Fibroblast of lung (primary cell): ENCODE measurements around the gene SORCS2. TPM values are rescaled to one million over a fixed set of nuclear protein-coding genes. Genes with fewer than 3 reads are reported as not detected.

ENCODE experiments used
- DNase-seq, 2 donors: peaks; one replicate each; pipeline versions ENCODE4 v3.0.0 to v3.0.0-alpha.2; 2010; ENCODE audit warnings: low read depth in 2 of 2
- H2AFZ ChIP-seq: 2 replicates; pipeline ENCODE4 v1.5.1; 2012; ENCODE audit warnings: low read length, control low read depth, inconsistent platforms
- H3K27ac ChIP-seq: 2 replicates; pipeline ENCODE4 v1.5.1; 2011; ENCODE audit warnings: low read length, control low read depth; ENCODE audit not compliant: insufficient read depth
- H3K27me3 ChIP-seq: 2 replicates; pipeline ENCODE4 v1.5.1; 2011; ENCODE audit warnings: mild to moderate bottlenecking, low read length; ENCODE audit not compliant: control insufficient read depth, insufficient read depth
- H3K36me3 ChIP-seq: 2 replicates; pipeline ENCODE4 v1.5.1; 2011; ENCODE audit warnings: low read length; ENCODE audit not compliant: control insufficient read depth, insufficient read depth
- H3K4me1 ChIP-seq: 2 replicates; pipeline ENCODE4 v1.5.1; 2011; ENCODE audit warnings: low read length; ENCODE audit not compliant: control insufficient read depth, insufficient read depth; ENCODE audit errors: extremely low read depth
- H3K4me2 ChIP-seq: 2 replicates; pipeline ENCODE4 v1.5.1; 2011; ENCODE audit warnings: low read length, control low read depth; ENCODE audit not compliant: insufficient read depth; ENCODE audit errors: extremely low read depth
- H3K4me3 ChIP-seq, 4 experiments: fragments of 200-600 bp in 1 of 4; sonication (generic) in 1 of 4; replicated peaks in 1 of 4; 2 replicates each; pipeline ENCODE4 v1.5.1; 2011 to 2016; ENCODE audit warnings: low read length in 4 of 4, low read depth in 3 of 4, mild to moderate bottlenecking in 3 of 4, control low read depth in 2 of 4, inconsistent platforms in 1 of 4, mixed read lengths in 1 of 4; ENCODE audit not compliant: insufficient read depth in 1 of 4; ENCODE audit errors: control extremely low read depth in 1 of 4
- H3K79me2 ChIP-seq: 2 replicates; pipeline ENCODE4 v1.5.1; 2012; ENCODE audit warnings: mild to moderate bottlenecking, low read length, inconsistent platforms; ENCODE audit not compliant: control insufficient read depth, insufficient read depth
- H3K9ac ChIP-seq: 2 replicates; pipeline ENCODE4 v1.5.1; 2011; ENCODE audit warnings: mild to moderate bottlenecking, low read length, control low read depth; ENCODE audit not compliant: insufficient read depth
- H3K9me3 ChIP-seq: 2 replicates; pipeline ENCODE4 v1.5.1; 2012; ENCODE audit warnings: low read depth, low read length; ENCODE audit not compliant: control insufficient read depth, insufficient read depth
- H4K20me1 ChIP-seq: 2 replicates; pipeline ENCODE4 v1.5.1; 2011; ENCODE audit warnings: low read length; ENCODE audit not compliant: control insufficient read depth, insufficient read depth; ENCODE audit errors: extremely low read depth
- EZH2 ChIP-seq: IDR thresholded peaks from 2 replicates; pipeline ENCODE4 v1.5.1; 2012; ENCODE audit warnings: low read length, control low read depth, mild to moderate bottlenecking; ENCODE audit errors: missing control alignments
- polyA plus RNA-seq, 2 donors: library from polyadenylated mRNA; depleted of rRNA in 1 of 2; stranded (reverse) in 1 of 2; unstranded in 1 of 2; fragments of >200 nt; gene quantifications; 2 replicates each; pipeline ENCODE4 v1.2.1, GENCODE V29; 2011 to 2012; ENCODE audit warnings: missing spikeins in 1 of 2
- total RNA-seq: library from RNA; depleted of rRNA; stranded (reverse); fragments of >200 nt; gene quantifications from 2 replicates; pipeline ENCODE4 v1.2.1, GENCODE V29; 2014
- TF ChIP-seq, protein P1 (sequence below), 2 donors: IDR thresholded peaks in 1 of 2; conservative IDR thresholded peaks in 1 of 2; 1 replicate in 1 of 2; 2 replicates in 1 of 2; pipeline ENCODE4 v1.5.1; 2011 to 2012; ENCODE audit warnings: low read length in 2 of 2, control low read depth in 1 of 2, inconsistent platforms in 1 of 2, low read depth in 1 of 2, mild to moderate bottlenecking in 1 of 2

The SORCS2 gene
- total and polyA plus RNA-seq, 2 donors (not counting 1 experiment from before 2014, with no cell fraction given) = 0.17 to 0.41 TPM

- H3K4me1 ChIP-seq = no peaks in the 10 kb centered on the region
- no peaks in the 10 kb centered on the region for H3K79me2 ChIP-seq
- no peak overlapping the region for H3K4me2 ChIP-seq
- no peaks in the 10 kb centered on the region for H3K36me3 ChIP-seq
- no peaks in the 10 kb centered on the region for H3K9me3 ChIP-seq
- TF ChIP-seq, protein P1, sequence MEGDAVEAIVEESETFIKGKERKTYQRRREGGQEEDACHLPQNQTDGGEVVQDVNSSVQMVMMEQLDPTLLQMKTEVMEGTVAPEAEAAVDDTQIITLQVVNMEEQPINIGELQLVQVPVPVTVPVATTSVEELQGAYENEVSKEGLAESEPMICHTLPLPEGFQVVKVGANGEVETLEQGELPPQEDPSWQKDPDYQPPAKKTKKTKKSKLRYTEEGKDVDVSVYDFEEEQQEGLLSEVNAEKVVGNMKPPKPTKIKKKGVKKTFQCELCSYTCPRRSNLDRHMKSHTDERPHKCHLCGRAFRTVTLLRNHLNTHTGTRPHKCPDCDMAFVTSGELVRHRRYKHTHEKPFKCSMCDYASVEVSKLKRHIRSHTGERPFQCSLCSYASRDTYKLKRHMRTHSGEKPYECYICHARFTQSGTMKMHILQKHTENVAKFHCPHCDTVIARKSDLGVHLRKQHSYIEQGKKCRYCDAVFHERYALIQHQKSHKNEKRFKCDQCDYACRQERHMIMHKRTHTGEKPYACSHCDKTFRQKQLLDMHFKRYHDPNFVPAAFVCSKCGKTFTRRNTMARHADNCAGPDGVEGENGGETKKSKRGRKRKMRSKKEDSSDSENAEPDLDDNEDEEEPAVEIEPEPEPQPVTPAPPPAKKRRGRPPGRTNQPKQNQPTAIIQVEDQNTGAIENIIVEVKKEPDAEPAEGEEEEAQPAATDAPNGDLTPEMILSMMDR (conservative IDR thresholded peaks at IDR 0.05 in 1 of 2, IDR thresholded peaks at IDR 0.05 in 1 of 2; ENCODE audit: low read depth in 1 of 2, low read length in 2 of 2) = no peak
- no peak for TF ChIP-seq EZH2
- no peak for DNase-seq
- H3K9ac ChIP-seq = no peak overlapping the region
- no peaks in the 10 kb centered on the region for H3K27me3 ChIP-seq
- H4K20me1 ChIP-seq = no peaks in the 10 kb centered on the region
- H3K27ac ChIP-seq = no peak overlapping the region
- H2AFZ ChIP-seq = no peak overlapping the region
- no peak overlapping the region for H3K4me3 ChIP-seq
Measured at GRCh38 chr4:7239101-7239820, 46.9 kb downstream of the SORCS2 start.

GRCh38 chr4:7239844-7240243, 47.5 kb downstream of the SORCS2 start:
- DNase-seq = no peak
- H3K27me3 ChIP-seq = no peaks in the 10 kb centered on the region
- no peak overlapping the region for H2AFZ ChIP-seq
- H3K9ac ChIP-seq = no peak overlapping the region
- no peak overlapping the region for H3K4me3 ChIP-seq
- TF ChIP-seq EZH2 = no peak
- H3K27ac ChIP-seq = no peak overlapping the region
- H3K4me2 ChIP-seq = no peak overlapping the region
- H3K9me3 ChIP-seq = no peaks in the 10 kb centered on the region
- H3K36me3 ChIP-seq = no peaks in the 10 kb centered on the region
- H3K4me1 ChIP-seq = no peaks in the 10 kb centered on the region
- H4K20me1 ChIP-seq = no peaks in the 10 kb centered on the region
- H3K79me2 ChIP-seq = no peaks in the 10 kb centered on the region

- TF ChIP-seq EZH2 = no peak
- TF ChIP-seq, protein P1 (conservative IDR thresholded peaks at IDR 0.05 in 1 of 2, IDR thresholded peaks at IDR 0.05 in 1 of 2; ENCODE audit: low read depth in 1 of 2, low read length in 2 of 2) = no peak
- H3K27me3 ChIP-seq = no peaks in the 10 kb centered on the region
- H3K9ac ChIP-seq = no peak overlapping the region
- H3K9me3 ChIP-seq = no peaks in the 10 kb centered on the region
- no peaks in the 10 kb centered on the region for H4K20me1 ChIP-seq
- no peak overlapping the region for H3K27ac ChIP-seq
- no peak for DNase-seq
- H3K79me2 ChIP-seq = no peaks in the 10 kb centered on the region
- no peak overlapping the region for H3K4me3 ChIP-seq
- H3K4me1 ChIP-seq = no peaks in the 10 kb centered on the region
- no peak overlapping the region for H2AFZ ChIP-seq
- H3K4me2 ChIP-seq = no peak overlapping the region
- no peaks in the 10 kb centered on the region for H3K36me3 ChIP-seq
Measured at GRCh38 chr4:7240306-7240705, 48.0 kb downstream of the SORCS2 start.
